IMR-90 (cell line): Measurements from ENCODE around the gene KIAA0232. TPM values are rescaled to one million over a fixed set of nuclear protein-coding genes. Genes with fewer than 3 reads are reported as not detected.

Experiments used
- ATAC-seq: fragments of 200-7000 bp; cut with Tn5 transposase; 2 replicates; pipeline ENCODE4 v1.9.1; 2020; ENCODE audit warnings: low read depth, mild to moderate bottlenecking, moderate library complexity
- BruUV-seq: library from RNA; stranded (reverse); fragments of 400-500 nt; replicated peaks from 2 replicates; lab custom pipeline; 2021; lab: Mats Ljungman, UMichigan
- CTCF ChIA-PET: fragments of 300-600 bp; formaldehyde crosslinking; extraction: SDS; loops from one replicate; lab custom pipeline; 2021; ENCODE audit warnings: antibody characterized with exemption; lab: Yijun Ruan, JAX
- POLR2A ChIA-PET: fragments of 300-600 bp; sonication (Branson Sonifier 250); formaldehyde crosslinking; loops from one replicate; lab custom pipeline; 2022; ENCODE audit warnings: antibody characterized with exemption; ENCODE audit not compliant: unreplicated experiment; lab: Charles Lee
- DNase-seq: peaks from one replicate; pipeline ENCODE4 v3.0.0; 2013
- H2AFZ ChIP-seq: replicated peaks from 2 replicates; pipeline ENCODE3; 2013; ENCODE audit warnings: low read length, mild to moderate bottlenecking; ENCODE audit not compliant: poor library complexity
- H2AK5ac ChIP-seq: 2 replicates; pipeline ENCODE4 v1.6.1; 2013; ENCODE audit warnings: low read depth, low read length, inconsistent platforms
- H2AK9ac ChIP-seq: replicated peaks from 2 replicates; pipeline ENCODE3; 2013; ENCODE audit warnings: mild to moderate bottlenecking, low read depth, low read length, moderate library complexity; ENCODE audit not compliant: poor library complexity
- H2BK120ac ChIP-seq: 2 replicates; pipeline ENCODE4 v1.6.1; 2013; ENCODE audit warnings: low read depth, low read length, inconsistent platforms
- H2BK15ac ChIP-seq: 3 replicates; pipeline ENCODE4 v1.6.1; 2013; ENCODE audit warnings: low read depth, low read length, inconsistent platforms
- H2BK20ac ChIP-seq: 2 replicates; pipeline ENCODE4 v1.6.1; 2013; ENCODE audit warnings: low read depth, mild to moderate bottlenecking, inconsistent platforms, low read length, moderate library complexity
- H2BK5ac ChIP-seq: 2 replicates; pipeline ENCODE4 v1.6.1; 2013; ENCODE audit warnings: mild to moderate bottlenecking, low read depth, low read length, inconsistent platforms; ENCODE audit not compliant: poor library complexity, severe bottlenecking
- H3K14ac ChIP-seq: replicated peaks from 2 replicates; pipeline ENCODE4 v1.6.1; 2013; ENCODE audit warnings: low read depth, low read length, inconsistent platforms
- H3K18ac ChIP-seq: 2 replicates; pipeline ENCODE4 v1.6.1; 2013; ENCODE audit warnings: low read depth, low read length, control low read depth
- H3K23ac ChIP-seq: 2 replicates; pipeline ENCODE4 v1.6.1; 2013; ENCODE audit warnings: low read depth, low read length, inconsistent platforms
- H3K27ac ChIP-seq: 2 replicates; pipeline ENCODE4 v1.5.1; 2013; ENCODE audit warnings: mild to moderate bottlenecking, control low read depth, low read length; ENCODE audit not compliant: insufficient read depth
- H3K27me3 ChIP-seq: 2 replicates; pipeline ENCODE4 v1.6.1; 2013; ENCODE audit warnings: low read length; ENCODE audit not compliant: control insufficient read depth, insufficient read depth
- H3K36me3 ChIP-seq: 2 replicates; pipeline ENCODE4 v1.6.1; 2013; ENCODE audit warnings: low read length, mixed read lengths; ENCODE audit not compliant: control insufficient read depth, insufficient read depth
- H3K4ac ChIP-seq: 2 replicates; pipeline ENCODE4 v1.6.1; 2013; ENCODE audit warnings: low read depth, low read length, inconsistent platforms
- H3K4me1 ChIP-seq: 2 replicates; pipeline ENCODE4 v1.6.1; 2013; ENCODE audit warnings: low read length, mixed read lengths; ENCODE audit not compliant: control insufficient read depth, insufficient read depth
- H3K4me2 ChIP-seq: 2 replicates; pipeline ENCODE4 v1.6.1; 2013; ENCODE audit warnings: low read depth, mild to moderate bottlenecking, control low read depth, low read length, moderate library complexity
- H3K4me3 ChIP-seq: 2 replicates; pipeline ENCODE4 v1.5.1; 2013; ENCODE audit warnings: low read depth, mild to moderate bottlenecking, control low read depth, low read length, moderate library complexity; ENCODE audit not compliant: insufficient read depth
- H3K56ac ChIP-seq: 2 replicates; pipeline ENCODE4 v1.6.1; 2013; ENCODE audit warnings: low read length, inconsistent platforms; ENCODE audit not compliant: insufficient read depth; ENCODE audit errors: extremely low read depth
- H3K79me1 ChIP-seq, 2 experiments: 2 replicates each; pipeline ENCODE4 v1.6.1; 2013; ENCODE audit warnings: low read length in 2 of 2, inconsistent platforms in 1 of 2, low read depth in 1 of 2
- H3K9ac ChIP-seq: 2 replicates; pipeline ENCODE4 v1.6.1; 2013; ENCODE audit warnings: low read depth, low read length, control low read depth
- H3K9me1 ChIP-seq: 2 replicates; pipeline ENCODE4 v1.6.1; 2013; ENCODE audit warnings: low read length, inconsistent platforms; ENCODE audit not compliant: insufficient read depth
- H3K9me3 ChIP-seq: 2 replicates; pipeline ENCODE4 v1.6.1; 2013; ENCODE audit warnings: low read length; ENCODE audit not compliant: control insufficient read depth, insufficient read depth
- H4K20me1 ChIP-seq: 2 replicates; pipeline ENCODE4 v1.6.1; 2013; ENCODE audit warnings: low read length, inconsistent platforms; ENCODE audit not compliant: insufficient read depth
- H4K5ac ChIP-seq: 2 replicates; pipeline ENCODE4 v1.6.1; 2013; ENCODE audit warnings: mild to moderate bottlenecking, low read depth, low read length, control low read depth
- H4K8ac ChIP-seq, 2 experiments: 2 replicates each; pipeline ENCODE4 v1.6.1; 2013; ENCODE audit warnings: low read depth in 2 of 2, low read length in 2 of 2, control low read depth in 1 of 2, inconsistent platforms in 1 of 2
- H4K91ac ChIP-seq: 2 replicates; pipeline ENCODE4 v1.6.1; 2013; ENCODE audit warnings: low read depth, low read length, inconsistent platforms; ENCODE audit not compliant: insufficient read depth
- FOS ChIP-seq: fragments of 150-350 bp; IDR thresholded peaks from 2 replicates; pipeline ENCODE4 v1.6.1; 2016; ENCODE audit warnings: low read depth, low read length
- MAFK ChIP-seq: IDR thresholded peaks from 2 replicates; pipeline ENCODE4 v1.6.1; 2012; ENCODE audit warnings: low read depth, low read length, improper control_type of control experiment
- MAZ ChIP-seq: IDR thresholded peaks from 2 replicates; pipeline ENCODE4 v1.6.1; 2012; ENCODE audit warnings: low read depth, mild to moderate bottlenecking, low read length, improper control_type of control experiment, moderate library complexity, borderline replicate concordance
- POLR2A ChIP-seq: IDR thresholded peaks from 2 replicates; pipeline ENCODE4 v1.6.1; 2012; ENCODE audit warnings: mild to moderate bottlenecking, low read depth, low read length
- RAD21 ChIP-seq: IDR thresholded peaks from 2 replicates; pipeline ENCODE4 v1.6.1; 2012; ENCODE audit warnings: low read length, improper control_type of control experiment
- RCOR1 ChIP-seq: IDR thresholded peaks from 2 replicates; pipeline ENCODE4 v1.6.1; 2012; ENCODE audit warnings: mild to moderate bottlenecking, low read length, improper control_type of control experiment; ENCODE audit not compliant: insufficient replicate concordance
- WGBS, 2 experiments: methylation state at CpG; one replicate each; pipeline versions ENCODE4 v1.1.5 to v1.1.7; 2013; ENCODE audit warnings: missing lambda C conversion rate in 2 of 2; ENCODE audit not compliant: insufficient read length in 1 of 2; ENCODE audit errors: extremely low coverage in 2 of 2; 5-methylcytosine and 5-hydroxymethylcytosine counted together
- dilution Hi-C: fragments of 300-500 bp; cut with HindIII; formaldehyde crosslinking; loops from one replicate; pipeline ENCODE4 v1.14.3; 2018; ENCODE audit warnings: low sequenced_read_pairs; ENCODE audit not compliant: unreplicated experiment
- in situ Hi-C: fragments of 300-500 bp; cut with MboI; formaldehyde crosslinking; loops from 3 replicates; pipeline ENCODE4 v1.14.3; 2019; ENCODE audit warnings: low sequenced_read_pairs, inconsistent platforms, mixed read lengths
- intact Hi-C: fragments of 100-400 bp; cut with micrococcal nuclease; formaldehyde crosslinking; loops from 2 replicates; pipeline ENCODE4 v1.10.0; 2022
- polyA plus RNA-seq, 3 experiments: library from polyadenylated mRNA; depleted of rRNA; stranded (reverse); fragments of >200 nt; gene quantifications; 2 replicates each; pipeline ENCODE4 v1.2.3, GENCODE V29; 2012; ENCODE audit warnings: low replicate concordance in 1 of 3
- total RNA-seq: library from RNA; depleted of rRNA; stranded (reverse); fragments of >200 nt; gene quantifications from 2 replicates; pipeline ENCODE4 v1.2.3, GENCODE V29; 2012

The KIAA0232 gene
- total and polyA plus RNA-seq, 2 of the 4 experiments (the other 2 are of a cell fraction), result 6.8 to 19.5 TPM

GRCh38 chr4:6916587-6917460 is 134.3 kb downstream of the KIAA0232 start:
- H3K4me2 ChIP-seq, result no peak overlapping the region; the same call in 1 of the 2 replicates
- H3K56ac ChIP-seq, result no peak overlapping the region
- intact Hi-C loops, result no loop called here
- H3K27ac ChIP-seq, result no peak overlapping the region
- no peak overlapping the region for H3K14ac ChIP-seq
- H3K79me1 ChIP-seq, result peaks cover 37 to 40% of the 10 kb centered on the region in 2 experiments
- H3K23ac ChIP-seq, result no peak overlapping the region
- no peak overlapping the region for H4K91ac ChIP-seq
- no TSS peak for BruUV-seq
- H3K9me3 ChIP-seq, result no peaks in the 10 kb centered on the region
- peaks cover 9% of the 10 kb centered on the region; the same call in 1 of the 2 replicates for H3K4me1 ChIP-seq
- no peaks in the 10 kb centered on the region for H3K36me3 ChIP-seq
- H3K9ac ChIP-seq, result no peak overlapping the region
- H3K4ac ChIP-seq, result no peak overlapping the region
- in situ Hi-C loops, result no loop called here
- no peak overlapping the region for H3K4me3 ChIP-seq
- H3K18ac ChIP-seq, result no peak overlapping the region
- no peak for DNase-seq
- H3K27me3 ChIP-seq, result no peaks in the 10 kb centered on the region
- TF ChIP-seq RAD21 (no peak), MAFK (no peak), RCOR1 (no peak), FOS (peak; percentile 70), POLR2A (no peak), MAZ (no peak)
- ChIA-PET CTCF (interaction anchor here (0.9 to 1.3 kb wide), 2 partner anchors 49 to 126 kb away, joined by 3 read pairs; a partner anchor contains a TSS), POLR2A (no interaction called here)
- dilution Hi-C loops, result no loop called here
- no peak overlapping the region for H2BK20ac ChIP-seq
- no peak overlapping the region; a peak in 1 of 4 replicates for H4K8ac ChIP-seq
- peaks cover 26% of the 10 kb centered on the region for H4K20me1 ChIP-seq
- no peak overlapping the region for H2AK9ac ChIP-seq
- no peak overlapping the region for H2BK5ac ChIP-seq
- H2BK120ac ChIP-seq, result no peak overlapping the region
- H2AK5ac ChIP-seq, result no peak overlapping the region
- no peak overlapping the region for H2BK15ac ChIP-seq
- no peak; the same call in 1 of the 2 replicates for ATAC-seq
- H3K9me1 ChIP-seq, result peaks cover 8% of the 10 kb centered on the region; the same call in 1 of the 2 replicates
- 78% methylated on average over 3 of the region's 15 CpGs; no CpG with 5 or more reads in 1 of the 2 experiments for WGBS, 2 experiments
- no peak overlapping the region for H2AFZ ChIP-seq
- H4K5ac ChIP-seq, result no peak overlapping the region
